ENCODE measurements around the gene TRAK2.
"Not testable (repeated sequence)": the region's sequence is repeated elsewhere in the genome, so short reads cannot be mapped to it uniquely, and the experiment has no call there.

Gene TRAK2

DNA sequence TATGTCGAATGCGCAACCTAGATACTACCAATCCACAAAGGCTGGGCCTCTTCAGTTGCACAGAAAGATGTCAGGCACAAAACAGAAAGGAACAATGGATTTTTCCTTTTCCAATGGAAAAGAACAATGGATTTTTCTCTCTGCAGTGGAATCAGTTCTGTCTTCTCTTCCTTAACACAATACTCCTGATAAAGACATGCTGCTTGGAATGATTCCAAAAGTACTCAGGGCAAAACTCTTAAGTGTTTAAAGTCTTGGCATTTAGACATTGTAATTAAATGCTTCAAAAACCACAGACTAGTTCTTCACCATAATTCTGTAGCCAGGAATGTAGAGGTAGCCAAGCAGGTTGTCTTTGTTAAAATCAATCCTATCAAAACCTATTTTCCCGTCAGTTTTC is 47.4 kb downstream of the TRAK2 start:
- Histone ChIP-seq H3K4me1 (ENCODE audit: control insufficient read depth, insufficient read depth, low read length) (peaks cover 11% of the 10 kb centered on the region), H3K9ac (ENCODE audit: low read length) (no peak overlapping the region), H3K36me3 (ENCODE audit: control insufficient read depth, insufficient read depth, low read length) (peaks cover 3% of the 10 kb centered on the region), H3K27me3 (ENCODE audit: control insufficient read depth, insufficient read depth, low read length) (no peaks in the 10 kb centered on the region), H3K27ac (ENCODE audit: low read depth, low read length) (no peak overlapping the region), H3K4me3 (ENCODE audit: low read length) (no peak overlapping the region)

DNA sequence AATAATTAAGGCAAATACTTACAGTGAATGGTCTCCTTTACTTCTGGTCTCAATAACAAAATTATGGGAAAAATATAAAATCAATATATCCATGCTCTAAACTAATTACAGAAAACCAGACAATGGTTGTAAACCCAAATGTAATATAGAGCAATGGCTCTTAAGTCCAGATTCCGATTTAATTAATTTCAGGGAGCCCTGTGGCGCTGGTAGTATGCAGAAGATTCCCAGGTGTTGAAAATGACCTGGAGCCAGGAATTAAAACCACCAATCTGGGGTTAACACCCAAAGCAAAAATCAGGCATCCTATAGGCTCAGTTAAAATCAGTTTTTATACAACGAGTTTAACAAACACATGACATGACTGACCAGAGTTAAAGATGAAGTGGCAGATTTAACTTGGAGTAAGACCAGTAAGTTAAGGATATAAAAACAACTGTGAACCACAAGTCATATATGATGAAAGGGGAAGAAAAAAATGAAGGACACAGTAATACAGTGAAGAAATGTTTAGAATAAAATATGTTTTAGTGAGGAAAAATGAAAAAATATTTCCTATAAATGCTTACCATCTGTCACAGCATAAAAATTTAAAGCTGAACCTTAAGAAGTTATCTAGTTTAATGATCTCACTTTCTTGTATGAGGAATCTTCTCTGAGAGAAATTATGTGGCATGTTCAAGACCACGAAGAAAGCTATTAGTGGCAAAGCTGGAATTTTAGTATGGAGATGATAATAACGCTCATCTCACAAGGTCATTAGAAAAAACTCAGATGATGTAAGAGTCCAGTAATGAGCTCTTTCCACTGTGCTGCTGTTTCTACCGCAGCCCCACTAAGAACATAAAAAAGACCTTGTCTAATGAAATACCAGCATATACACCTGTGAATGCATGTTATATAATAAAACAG is 48.4 kb downstream of the TRAK2 start:
- Histone ChIP-seq H3K27me3 (ENCODE audit: control insufficient read depth, insufficient read depth, low read length) (no peaks in the 10 kb centered on the region), H3K4me1 (ENCODE audit: control insufficient read depth, insufficient read depth, low read length) (peaks cover 11% of the 10 kb centered on the region), H3K9ac (ENCODE audit: low read length) (no peak overlapping the region), H3K4me3 (ENCODE audit: low read length) (no peak overlapping the region), H3K27ac (ENCODE audit: low read depth, low read length) (no peak overlapping the region), H3K36me3 (ENCODE audit: control insufficient read depth, insufficient read depth, low read length) (peaks cover 3% of the 10 kb centered on the region)

DNA sequence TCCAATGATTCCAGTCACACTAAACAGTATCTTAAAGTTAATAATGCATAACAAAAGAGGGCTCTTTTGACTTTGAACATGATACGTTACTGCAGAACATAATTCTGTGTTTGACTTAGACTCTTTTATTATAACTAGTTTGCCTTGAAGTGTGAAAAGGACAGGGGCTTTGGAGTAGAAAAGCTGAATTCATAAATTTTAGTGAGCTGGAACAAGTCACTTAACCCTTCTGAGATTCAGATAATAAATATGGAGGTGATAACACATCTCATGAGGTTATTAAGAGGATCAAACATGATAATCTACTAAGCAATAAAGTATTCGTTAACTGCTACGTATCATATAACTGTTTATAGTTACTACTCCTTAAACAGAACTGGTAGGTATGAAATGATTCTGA is 49.4 kb downstream of the TRAK2 start:
- Histone ChIP-seq H3K4me3 (ENCODE audit: low read length) (no peak overlapping the region), H3K4me1 (ENCODE audit: control insufficient read depth, insufficient read depth, low read length) (peaks cover 11% of the 10 kb centered on the region), H3K36me3 (ENCODE audit: control insufficient read depth, insufficient read depth, low read length) (peaks cover 3% of the 10 kb centered on the region), H3K9ac (ENCODE audit: low read length) (no peak overlapping the region), H3K27me3 (ENCODE audit: control insufficient read depth, insufficient read depth, low read length) (no peaks in the 10 kb centered on the region), H3K27ac (ENCODE audit: low read depth, low read length) (no peak overlapping the region)

DNA sequence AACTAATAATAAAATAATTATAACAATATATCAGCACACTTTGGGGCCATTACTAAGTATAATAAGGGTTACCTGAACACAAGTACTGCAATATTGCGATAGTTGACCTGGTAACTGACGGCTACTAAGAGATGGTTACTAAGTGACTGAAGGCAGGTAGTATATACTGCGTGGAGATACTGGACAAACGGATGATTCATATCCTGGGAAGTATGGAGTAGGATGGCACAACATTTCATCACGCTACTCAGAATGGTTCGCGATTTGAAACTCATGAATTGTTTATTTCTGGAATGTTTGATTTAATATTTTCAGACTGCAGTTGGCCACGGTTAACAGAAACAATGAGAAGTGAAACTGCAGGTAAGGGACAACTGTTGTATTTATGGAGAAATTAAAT is 54.7 kb downstream of the TRAK2 start:
- Histone ChIP-seq H3K27ac (ENCODE audit: low read depth, low read length) (no peak overlapping the region), H3K4me1 (ENCODE audit: control insufficient read depth, insufficient read depth, low read length) (no peaks in the 10 kb centered on the region), H3K4me3 (ENCODE audit: low read length) (no peak overlapping the region), H3K27me3 (ENCODE audit: control insufficient read depth, insufficient read depth, low read length) (no peaks in the 10 kb centered on the region), H3K9ac (ENCODE audit: low read length) (no peak overlapping the region), H3K36me3 (ENCODE audit: control insufficient read depth, insufficient read depth, low read length) (peaks cover 9% of the 10 kb centered on the region)

DNA sequence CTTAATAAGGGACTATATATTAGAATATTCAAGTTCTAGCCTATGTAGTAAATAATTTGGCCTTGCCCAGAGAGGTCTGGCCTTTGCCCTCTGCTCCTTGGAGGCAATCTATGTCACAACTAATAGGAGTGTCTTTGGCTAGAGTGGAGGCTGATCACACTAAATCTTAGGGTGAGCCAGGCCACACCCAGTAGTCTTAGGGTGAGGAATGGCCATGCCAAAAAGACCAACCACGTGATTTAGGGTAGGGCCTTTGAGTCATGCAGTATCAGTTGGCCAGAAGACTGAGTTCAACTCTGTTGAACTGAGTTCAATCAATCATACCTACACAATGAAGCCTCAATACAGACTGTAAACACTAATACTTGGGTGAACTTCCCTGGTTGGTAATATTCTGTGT is 68.1 kb downstream of the TRAK2 start:
- Histone ChIP-seq H3K4me3 (ENCODE audit: low read length) (no peak overlapping the region), H3K27me3 (ENCODE audit: control insufficient read depth, insufficient read depth, low read length) (no peaks in the 10 kb centered on the region), H3K36me3 (ENCODE audit: control insufficient read depth, insufficient read depth, low read length) (peaks cover 32% of the 10 kb centered on the region), H3K4me1 (ENCODE audit: control insufficient read depth, insufficient read depth, low read length) (peaks cover 11% of the 10 kb centered on the region), H3K9ac (ENCODE audit: low read length) (no peak overlapping the region), H3K27ac (ENCODE audit: low read depth, low read length) (no peak overlapping the region)

DNA sequence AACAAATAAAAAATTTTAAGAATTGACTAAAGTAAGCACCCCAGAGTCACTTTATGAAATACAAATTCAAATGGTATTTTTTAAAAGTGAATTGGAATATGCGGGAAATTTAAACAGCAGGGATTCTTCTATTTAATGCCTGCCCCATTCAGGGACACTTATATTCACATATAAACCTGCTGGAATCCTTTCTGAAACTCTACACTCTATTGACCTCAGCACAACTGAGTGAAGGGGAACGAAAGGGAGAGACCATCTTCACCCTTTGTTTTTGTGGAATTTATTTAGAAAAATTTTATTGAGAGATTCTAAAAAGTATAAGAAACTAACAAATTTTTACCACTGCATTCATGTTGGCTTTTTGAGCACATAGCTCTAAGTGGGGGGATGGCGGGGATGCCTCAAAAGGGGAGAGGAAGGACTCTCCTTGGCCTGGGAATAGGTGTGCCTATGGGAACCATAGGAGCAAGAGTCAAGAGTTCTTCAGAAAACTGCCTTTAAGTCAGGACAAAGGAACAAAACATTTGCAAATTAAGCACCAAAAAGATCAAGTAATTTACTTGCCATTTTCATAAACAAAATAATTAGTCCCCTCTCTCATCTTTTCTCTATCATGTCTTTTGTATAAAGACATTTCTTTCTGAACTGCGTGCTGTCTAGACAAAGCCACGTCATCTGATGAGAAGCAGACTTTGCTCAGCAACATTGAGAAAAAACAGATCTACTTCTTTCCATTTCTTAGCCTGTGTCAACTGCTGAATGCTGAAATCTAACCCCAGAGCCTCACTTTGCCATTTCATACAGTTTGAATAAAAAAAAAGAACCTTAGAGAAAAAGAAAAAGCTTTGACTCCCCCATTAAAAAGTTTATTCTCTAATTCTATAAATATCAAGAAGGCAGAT is 72.5 kb downstream of the TRAK2 start:
- H3K36me3 ChIP-seq (ENCODE audit: control insufficient read depth, insufficient read depth, low read length): peaks cover 16% of the 10 kb centered on the region
- H3K9ac ChIP-seq (ENCODE audit: low read length): no peak overlapping the region
- H3K27me3 ChIP-seq (ENCODE audit: control insufficient read depth, insufficient read depth, low read length): no peaks in the 10 kb centered on the region
- H3K4me3 ChIP-seq (ENCODE audit: low read length): no peak overlapping the region
- H3K4me1 ChIP-seq (ENCODE audit: control insufficient read depth, insufficient read depth, low read length): peaks cover 15% of the 10 kb centered on the region
- H3K27ac ChIP-seq (ENCODE audit: low read depth, low read length): peak overlapping the region; percentile 74

DNA sequence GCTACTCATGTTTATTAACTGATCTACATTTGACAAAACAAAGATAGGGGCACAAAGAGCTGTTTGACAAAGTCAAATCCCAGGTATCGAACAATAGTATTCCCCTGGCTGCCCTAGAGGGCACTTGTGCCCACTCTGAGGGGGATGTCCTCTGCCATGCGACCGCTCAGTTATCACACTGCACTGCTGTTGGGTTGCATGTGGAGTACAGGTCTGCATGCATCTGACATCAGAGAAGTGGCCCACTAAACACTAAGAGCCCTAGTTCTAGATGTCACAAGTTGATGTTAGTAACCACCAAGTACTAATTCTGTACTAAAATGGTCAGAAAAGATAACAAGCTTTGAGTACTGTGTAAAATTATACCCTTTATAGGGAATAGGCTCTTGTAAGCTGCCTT is 74.0 kb downstream of the TRAK2 start:
- no peak overlapping the region for H3K9ac ChIP-seq (ENCODE audit: low read length)
- no peaks in the 10 kb centered on the region for H3K27me3 ChIP-seq (ENCODE audit: control insufficient read depth, insufficient read depth, low read length)
- peaks cover 10% of the 10 kb centered on the region for H3K36me3 ChIP-seq (ENCODE audit: control insufficient read depth, insufficient read depth, low read length)
- peaks cover 15% of the 10 kb centered on the region for H3K4me1 ChIP-seq (ENCODE audit: control insufficient read depth, insufficient read depth, low read length)
- no peak overlapping the region for H3K4me3 ChIP-seq (ENCODE audit: low read length)
- H3K27ac ChIP-seq (ENCODE audit: low read depth, low read length): no peak overlapping the region

DNA sequence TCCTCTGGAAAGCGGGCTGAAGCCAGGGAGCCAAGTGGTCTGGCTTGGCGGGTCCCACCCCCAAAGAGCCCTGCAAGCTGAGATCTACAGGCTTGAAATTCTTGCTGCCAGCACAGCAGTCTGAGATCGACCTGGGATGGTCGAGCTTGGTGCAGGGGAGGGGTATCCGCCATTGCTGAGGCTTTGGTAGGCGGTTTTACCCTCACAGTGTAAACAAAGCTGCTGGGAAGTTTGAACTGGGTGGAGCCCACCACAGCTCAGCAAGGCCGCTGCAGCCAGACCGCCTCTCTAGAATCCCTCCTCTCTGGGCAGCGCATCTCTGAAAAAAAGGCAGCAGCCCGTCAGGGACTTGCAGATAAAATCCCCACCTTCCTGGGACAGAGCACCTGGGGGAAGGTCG is 81.5 kb downstream of the TRAK2 start:
- H3K4me3 ChIP-seq (ENCODE audit: low read length): no peak overlapping the region
- H3K27me3 ChIP-seq (ENCODE audit: control insufficient read depth, insufficient read depth, low read length): no peaks in the 10 kb centered on the region
- no peak overlapping the region for H3K9ac ChIP-seq (ENCODE audit: low read length)
- H3K36me3 ChIP-seq (ENCODE audit: control insufficient read depth, insufficient read depth, low read length): no peaks in the 10 kb centered on the region
- H3K4me1 ChIP-seq (ENCODE audit: control insufficient read depth, insufficient read depth, low read length): no peaks in the 10 kb centered on the region
- H3K27ac ChIP-seq (ENCODE audit: low read depth, low read length): no peak overlapping the region

DNA sequence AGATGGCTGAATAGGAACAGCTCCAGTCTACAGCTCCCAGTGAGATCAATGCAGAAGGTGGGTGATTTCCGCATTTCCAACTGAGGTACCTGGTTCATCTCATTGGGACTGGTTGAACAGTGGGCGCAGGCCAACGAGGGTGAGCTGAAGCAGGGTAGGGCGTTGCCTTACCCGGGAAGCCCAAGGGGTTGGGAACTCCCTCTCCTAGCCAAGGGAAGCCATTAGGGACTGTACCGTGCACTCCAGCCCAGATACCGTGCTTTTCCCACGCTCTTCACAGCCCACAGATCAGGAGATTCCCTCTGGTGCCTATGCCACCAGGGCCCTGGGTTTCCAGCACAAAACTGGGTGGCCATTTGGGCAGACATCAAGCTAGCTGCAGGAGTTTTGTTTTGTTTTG is 81.9 kb downstream of the TRAK2 start:
- H3K4me3 ChIP-seq (ENCODE audit: low read length); H3K27me3 ChIP-seq (ENCODE audit: control insufficient read depth, insufficient read depth, low read length); H3K36me3 ChIP-seq (ENCODE audit: control insufficient read depth, insufficient read depth, low read length); H3K27ac ChIP-seq (ENCODE audit: low read depth, low read length); H3K4me1 ChIP-seq (ENCODE audit: control insufficient read depth, insufficient read depth, low read length); H3K9ac ChIP-seq (ENCODE audit: low read length): not testable (repeated sequence)

DNA sequence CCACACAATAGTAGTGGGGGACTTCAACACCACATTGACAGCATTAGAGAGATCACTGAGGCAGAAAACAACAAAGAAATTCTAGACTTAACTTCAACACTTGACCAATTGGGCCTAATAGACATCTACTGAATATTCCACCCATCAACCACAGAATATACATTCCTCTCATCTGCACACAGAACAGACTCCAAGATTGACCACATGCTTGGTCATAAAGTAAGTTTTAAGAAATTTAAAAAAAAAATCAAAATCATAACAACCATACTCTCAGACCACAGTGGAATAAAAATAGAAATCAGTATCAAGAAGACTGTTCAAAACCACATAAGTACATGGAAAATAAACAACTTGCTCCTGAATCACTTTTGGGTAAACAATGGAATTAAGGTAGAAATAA is 85.1 kb downstream of the TRAK2 start:
- Histone ChIP-seq H3K36me3 (ENCODE audit: control insufficient read depth, insufficient read depth, low read length) (no peaks in the 10 kb centered on the region), H3K4me3 (ENCODE audit: low read length) (no peak overlapping the region), H3K9ac (ENCODE audit: low read length) (no peak overlapping the region), H3K4me1 (ENCODE audit: control insufficient read depth, insufficient read depth, low read length) (no peaks in the 10 kb centered on the region), H3K27me3 (ENCODE audit: control insufficient read depth, insufficient read depth, low read length) (no peaks in the 10 kb centered on the region), H3K27ac (ENCODE audit: low read depth, low read length) (no peak overlapping the region)

DNA sequence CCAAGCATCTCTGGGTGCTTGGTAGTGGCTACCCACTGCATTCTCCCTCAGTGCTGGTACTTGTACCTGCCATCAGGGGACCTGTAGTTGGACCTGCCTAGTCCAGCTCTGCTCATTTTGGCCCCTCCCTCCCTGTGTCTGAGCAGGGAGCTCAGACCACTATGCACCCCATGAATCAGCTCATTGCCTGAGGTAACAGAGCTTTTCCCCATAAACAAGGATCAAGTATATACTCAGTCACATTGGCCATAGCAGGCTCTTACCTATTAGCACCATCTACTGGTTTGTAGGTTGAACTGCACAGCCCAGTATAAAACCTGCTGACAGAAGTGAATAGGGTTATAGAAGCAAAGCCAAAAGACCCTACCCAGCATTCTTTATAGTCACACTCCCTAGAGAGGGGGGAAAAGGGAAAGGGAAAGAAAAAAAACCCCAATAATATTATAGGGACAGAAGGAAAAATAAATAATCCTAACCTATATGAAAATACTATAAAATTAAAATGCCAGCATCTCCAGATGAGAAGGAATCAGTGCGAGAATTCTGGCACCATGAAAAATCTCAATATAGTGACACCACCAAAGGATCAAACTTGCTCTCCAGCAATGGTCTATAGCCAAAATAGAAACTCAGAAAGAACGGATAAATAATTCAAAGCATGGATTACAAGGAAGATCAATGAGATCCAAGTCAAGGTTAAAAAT is 87.2 kb downstream of the TRAK2 start:
- no peak overlapping the region for H3K27ac ChIP-seq (ENCODE audit: low read depth, low read length)
- no peaks in the 10 kb centered on the region for H3K4me1 ChIP-seq (ENCODE audit: control insufficient read depth, insufficient read depth, low read length)
- H3K9ac ChIP-seq (ENCODE audit: low read length): no peak overlapping the region
- H3K4me3 ChIP-seq (ENCODE audit: low read length): no peak overlapping the region
- H3K27me3 ChIP-seq (ENCODE audit: control insufficient read depth, insufficient read depth, low read length): no peaks in the 10 kb centered on the region
- H3K36me3 ChIP-seq (ENCODE audit: control insufficient read depth, insufficient read depth, low read length): peaks cover 4% of the 10 kb centered on the region

DNA sequence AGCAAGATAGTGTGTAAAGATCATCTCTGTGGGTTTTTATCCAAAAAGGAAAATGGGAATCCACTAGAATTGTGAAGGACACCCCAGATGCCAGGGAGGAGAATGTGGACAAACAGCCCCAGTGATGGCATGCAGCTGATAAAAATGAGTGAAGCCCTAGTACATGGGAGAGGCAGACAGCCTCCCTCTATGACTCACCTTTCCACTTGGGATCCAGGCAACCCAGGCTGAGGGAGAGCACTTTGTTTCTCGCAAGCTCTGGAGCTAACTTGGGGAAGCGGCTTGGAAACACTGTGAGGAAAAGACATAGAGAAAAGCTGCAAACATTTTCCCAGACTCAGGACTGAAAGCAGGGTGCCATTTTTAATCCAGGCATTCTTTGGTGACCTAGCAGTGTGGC is 88.9 kb downstream of the TRAK2 start:
- Histone ChIP-seq H3K27ac (ENCODE audit: low read depth, low read length) (no peak overlapping the region), H3K9ac (ENCODE audit: low read length) (no peak overlapping the region), H3K4me1 (ENCODE audit: control insufficient read depth, insufficient read depth, low read length) (no peaks in the 10 kb centered on the region), H3K27me3 (ENCODE audit: control insufficient read depth, insufficient read depth, low read length) (no peaks in the 10 kb centered on the region), H3K4me3 (ENCODE audit: low read length) (no peak overlapping the region), H3K36me3 (ENCODE audit: control insufficient read depth, insufficient read depth, low read length) (peaks cover 7% of the 10 kb centered on the region)

Data from rectal smooth muscle tissue (tissue), 1 donor.